Lower leg skin (tissue), 3 donors: Measurements from ENCODE around the gene RBM33.

Source experiments
- POLR2A ChIP-seq, 2 donors: fragments of 450-650 bp; IDR thresholded peaks; one replicate each; pipeline ENCODE4 v1.6.1; 2016 to 2017; ENCODE audit warnings: antibody characterized with exemption in 2 of 2, mild to moderate bottlenecking in 1 of 2, moderate library complexity in 1 of 2
- TF ChIP-seq, protein P1 (sequence below), 3 donors: fragments of 450-650 bp; IDR thresholded peaks; one replicate each; pipeline ENCODE4 v1.5.1; 2016; ENCODE audit warnings: antibody characterized with exemption in 3 of 3, mild to moderate bottlenecking in 3 of 3, moderate library complexity in 2 of 3

DNA sequence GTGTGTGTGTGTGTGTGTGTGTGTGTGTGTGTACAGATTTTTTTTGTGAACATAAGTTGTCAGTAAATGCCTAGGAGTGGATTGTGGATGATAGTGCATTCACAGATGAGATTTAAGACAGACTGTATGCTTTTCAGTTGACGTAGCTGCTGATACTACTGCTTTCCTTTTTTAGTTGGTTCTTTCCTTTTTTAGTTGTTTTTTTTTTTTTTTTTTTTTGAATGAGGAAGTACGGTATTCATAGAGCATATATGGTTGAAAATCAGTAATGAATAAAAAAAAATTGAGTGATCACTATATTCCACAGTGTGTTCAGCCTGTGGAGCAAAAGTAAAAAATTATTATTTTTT, 80.5 kb downstream of the RBM33 start:
- TF ChIP-seq, protein P1, sequence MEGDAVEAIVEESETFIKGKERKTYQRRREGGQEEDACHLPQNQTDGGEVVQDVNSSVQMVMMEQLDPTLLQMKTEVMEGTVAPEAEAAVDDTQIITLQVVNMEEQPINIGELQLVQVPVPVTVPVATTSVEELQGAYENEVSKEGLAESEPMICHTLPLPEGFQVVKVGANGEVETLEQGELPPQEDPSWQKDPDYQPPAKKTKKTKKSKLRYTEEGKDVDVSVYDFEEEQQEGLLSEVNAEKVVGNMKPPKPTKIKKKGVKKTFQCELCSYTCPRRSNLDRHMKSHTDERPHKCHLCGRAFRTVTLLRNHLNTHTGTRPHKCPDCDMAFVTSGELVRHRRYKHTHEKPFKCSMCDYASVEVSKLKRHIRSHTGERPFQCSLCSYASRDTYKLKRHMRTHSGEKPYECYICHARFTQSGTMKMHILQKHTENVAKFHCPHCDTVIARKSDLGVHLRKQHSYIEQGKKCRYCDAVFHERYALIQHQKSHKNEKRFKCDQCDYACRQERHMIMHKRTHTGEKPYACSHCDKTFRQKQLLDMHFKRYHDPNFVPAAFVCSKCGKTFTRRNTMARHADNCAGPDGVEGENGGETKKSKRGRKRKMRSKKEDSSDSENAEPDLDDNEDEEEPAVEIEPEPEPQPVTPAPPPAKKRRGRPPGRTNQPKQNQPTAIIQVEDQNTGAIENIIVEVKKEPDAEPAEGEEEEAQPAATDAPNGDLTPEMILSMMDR (IDR thresholded peaks at IDR 0.05) = no peak
- no peak for TF ChIP-seq POLR2A (IDR thresholded peaks at IDR 0.05)
